HepG2 (cell line): ENCODE measurements around the gene ATP5MG. TPM values are rescaled to one million over a fixed set of nuclear protein-coding genes. Genes with fewer than 3 reads are reported as not detected.

Experiments used
- ATAC-seq: fragments of 200-7000 bp; cut with Tn5 transposase; 3 replicates; pipeline ENCODE4 v1.9.1; 2020; ENCODE audit warnings: mild to moderate bottlenecking, moderate library complexity
- BruUV-seq: library from RNA; stranded (reverse); fragments of 400-500 nt; replicated peaks from 2 replicates; lab custom pipeline; 2021; lab: Mats Ljungman, UMichigan
- CTCF ChIA-PET: fragments of 300-600 bp; formaldehyde crosslinking; extraction: SDS; loops from one replicate; lab custom pipeline; 2021; ENCODE audit warnings: low total read pairs, inconsistent platforms, low intra/inter-chr PET ratio; lab: Yijun Ruan, JAX
- POLR2A ChIA-PET: fragments of 350-600 bp; sonication (Branson Sonifier 250); formaldehyde crosslinking; loops from one replicate; lab custom pipeline; 2020; ENCODE audit warnings: antibody characterized with exemption, inconsistent platforms; lab: Yijun Ruan, JAX
- DNase-seq: peaks from one replicate; pipeline ENCODE4 v3.0.0-alpha.2; 2015; ENCODE audit warnings: low spot score
- FAIRE-seq: peaks from 3 replicates; lab custom pipeline; 2011; peaks lifted over from hg19 to GRCh38; lab: Jason Lieb, UNC
- H2AFZ ChIP-seq: one replicate; pipeline ENCODE4 v1.6.1; 2011; ENCODE audit warnings: low read length, inconsistent platforms
- H3K27ac ChIP-seq: fragments of 300-600 bp; 3 replicates; pipeline ENCODE4 v1.8.0; 2011; ENCODE audit warnings: mixed run types, mild to moderate bottlenecking, mixed read lengths, low read length, inconsistent platforms; ENCODE audit not compliant: insufficient read depth; ENCODE audit errors: extremely low read length
- H3K27me3 ChIP-seq, 2 experiments: fragments of 200-600 bp in 1 of 2; 2 replicates in 1 of 2; 3 replicates in 1 of 2; pipeline versions ENCODE4 v1.6.0 to v1.8.0; 2011; ENCODE audit warnings: low read length in 2 of 2, mild to moderate bottlenecking in 2 of 2, moderate library complexity in 2 of 2, inconsistent platforms in 1 of 2; ENCODE audit not compliant: insufficient read depth in 2 of 2, control insufficient read depth in 1 of 2
- H3K36me3 ChIP-seq, 2 experiments: fragments of 200-600 bp in 1 of 2; replicated peaks in 1 of 2; 2 replicates in 1 of 2; 3 replicates in 1 of 2; pipeline versions ENCODE4 v1.5.1 to v1.8.0; 2011; ENCODE audit warnings: low read length in 2 of 2, inconsistent platforms in 1 of 2; ENCODE audit not compliant: insufficient read depth in 2 of 2, control insufficient read depth in 1 of 2
- H3K4me1 ChIP-seq: 2 replicates; pipeline ENCODE4 v1.5.1; 2012; ENCODE audit warnings: low read length, inconsistent platforms; ENCODE audit not compliant: insufficient read depth
- H3K4me2 ChIP-seq: 2 replicates; pipeline ENCODE4 v1.6.0; 2011; ENCODE audit warnings: low read depth, low read length, inconsistent platforms
- H3K4me3 ChIP-seq, 3 experiments: fragments of 200-600 bp in 1 of 3; sonication (generic), shearing (Covaris generic) in 1 of 3; replicated peaks in 1 of 3; 2 replicates each; pipeline ENCODE4 v1.5.1; 2011 to 2016; ENCODE audit warnings: low read length in 3 of 3, inconsistent platforms in 2 of 3, low read depth in 2 of 3, mild to moderate bottlenecking in 2 of 3, control low read depth in 1 of 3, mixed read lengths in 1 of 3; ENCODE audit not compliant: insufficient read depth in 1 of 3
- H3K79me2 ChIP-seq: one replicate; pipeline ENCODE4 v1.6.1; 2011; ENCODE audit warnings: low read length, inconsistent platforms; ENCODE audit not compliant: insufficient read depth
- H3K9ac ChIP-seq: 2 replicates; pipeline ENCODE4 v1.6.0; 2011; ENCODE audit warnings: mild to moderate bottlenecking, low read depth, low read length, inconsistent platforms; ENCODE audit not compliant: insufficient read depth
- H3K9me3 ChIP-seq: 2 replicates; pipeline ENCODE4 v1.5.1; 2012; ENCODE audit warnings: mild to moderate bottlenecking, low read length
- H4K20me1 ChIP-seq: 2 replicates; pipeline ENCODE4 v1.6.0; 2011; ENCODE audit warnings: inconsistent platforms, mild to moderate bottlenecking, low read length, moderate library complexity; ENCODE audit not compliant: insufficient read depth
- MAFK ChIP-seq, 2 experiments: IDR thresholded peaks in 1 of 2; conservative IDR thresholded peaks in 1 of 2; 2 replicates each; pipeline ENCODE4 v1.6.1; 2011; ENCODE audit warnings: improper control_type of control experiment in 2 of 2, low read length in 2 of 2
- NRL ChIP-seq: sonication (generic); formaldehyde crosslinking; IDR thresholded peaks from 2 replicates; pipeline ENCODE4 v1.5.0; 2020; ENCODE audit warnings: missing genetic modification reagents, mild to moderate bottlenecking, moderate library complexity, borderline replicate concordance
- PAWR ChIP-seq: sonication (generic); formaldehyde crosslinking; IDR thresholded peaks from 2 replicates; pipeline ENCODE4 v1.4.0; 2020; ENCODE audit warnings: missing genetic modification reagents, mild to moderate bottlenecking, borderline replicate concordance
- POLR2G ChIP-seq: fragments of 200-400 bp; formaldehyde crosslinking; IDR thresholded peaks from 2 replicates; pipeline ENCODE4 v1.6.1; 2018; ENCODE audit warnings: mild to moderate bottlenecking, low read depth, low read length, moderate library complexity
- STAT5B ChIP-seq: sonication (generic); formaldehyde crosslinking; IDR thresholded peaks from 2 replicates; pipeline ENCODE4 v1.4.0; 2020; ENCODE audit warnings: missing genetic modification reagents
- TBX3 ChIP-seq: fragments of 450-650 bp; IDR thresholded peaks from 2 replicates; pipeline ENCODE4 v1.6.1; 2017; ENCODE audit warnings: antibody characterized with exemption, mild to moderate bottlenecking, inconsistent platforms, borderline replicate concordance
- TCF12 ChIP-seq, 2 experiments: fragments of 450-650 bp in 1 of 2; sonication (generic) in 1 of 2; formaldehyde crosslinking in 1 of 2; IDR thresholded peaks; 2 replicates each; pipeline versions ENCODE4 v1.6.1 to v1.8.0; 2017 to 2022; ENCODE audit warnings: antibody characterized with exemption in 1 of 2, mild to moderate bottlenecking in 1 of 2, missing genetic modification reagents in 1 of 2, moderate library complexity in 1 of 2
- ZNF225 ChIP-seq: sonication (generic); formaldehyde crosslinking; IDR thresholded peaks from 2 replicates; pipeline ENCODE4 v1.4.0; 2020; ENCODE audit warnings: mild to moderate bottlenecking, missing genetic modification reagents
- ZSCAN20 ChIP-seq: sonication (generic); formaldehyde crosslinking; IDR thresholded peaks from 2 replicates; pipeline ENCODE4 v1.4.0; 2020; ENCODE audit warnings: missing genetic modification reagents, mild to moderate bottlenecking, borderline replicate concordance
- WGBS: methylation state at CpG from one replicate; pipeline ENCODE4 v1.1.6; 2017; ENCODE audit warnings: low lambda C conversion rate; 5-methylcytosine and 5-hydroxymethylcytosine counted together
- in situ Hi-C: cut with HindIII; loops from 2 replicates; pipeline ENCODE4 v1.10.0; 2017; ENCODE audit warnings: low pct_unique_long_range_greater_than_20kb; ENCODE audit not compliant: extremely low pct_ligation_motif_present
- intact Hi-C: fragments of 100-400 bp; cut with micrococcal nuclease; formaldehyde crosslinking; loops from one replicate; pipeline ENCODE4 v1.10.0; 2022; ENCODE audit not compliant: unreplicated experiment
- polyA plus RNA-seq, 8 experiments: library from polyadenylated mRNA; depleted of rRNA in 3 of 8; stranded (reverse) in 7 of 8; unstranded in 1 of 8; fragments of >200 nt; fragmentation: Illumina TruSeq in 4 of 8; extraction: Trizol in 4 of 8; gene quantifications; 2 replicates each; pipeline versions ENCODE4 v1.2.1 to v1.2.3, GENCODE V29; 2011 to 2016; ENCODE audit warnings: low read depth in 4 of 8, missing spikeins in 1 of 8, mixed read lengths in 1 of 8; ENCODE audit not compliant: insufficient read depth in 1 of 8
- total RNA-seq, 5 experiments: library from RNA; depleted of rRNA; stranded (reverse); fragments of >200 nt; fragmentation: Illumina TruSeq; extraction: Trizol; gene quantifications; 2 replicates each; pipeline ENCODE4 v1.2.3, GENCODE V29; 2016; ENCODE audit warnings: low read depth in 1 of 5
- TF ChIP-seq, protein P1 (sequence below): sonication (generic); formaldehyde crosslinking; IDR thresholded peaks from 2 replicates; pipeline ENCODE4 v1.4.0; 2020; ENCODE audit warnings: mild to moderate bottlenecking, missing genetic modification reagents

ATP5MG gene
- total and polyA plus RNA-seq, 2 of the 13 experiments (the other 11 are each of a cell fraction or from before 2014, with no cell fraction given), result 260 to 320 TPM

DNA sequence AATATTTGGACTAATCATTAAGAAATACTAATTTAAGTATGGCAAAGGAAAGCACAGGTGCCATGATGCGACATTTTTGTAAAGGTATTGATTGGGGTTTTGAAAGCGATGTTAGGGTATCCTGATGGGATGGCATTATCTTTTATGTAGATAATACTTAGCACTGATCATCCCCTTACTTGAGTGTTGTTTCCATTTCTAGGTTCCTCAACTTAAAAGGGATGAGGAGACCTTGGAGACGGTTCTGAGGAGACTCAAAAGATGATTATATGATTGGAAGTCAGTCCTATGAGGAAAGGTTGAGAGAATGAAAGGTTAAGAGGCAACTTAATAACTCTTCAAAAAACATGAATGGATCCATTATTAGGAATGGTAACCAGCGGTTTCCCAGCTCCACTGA is 46.0 kb downstream of the ATP5MG start:
- TF ChIP-seq ZSCAN20 (CRISPR knock-in tag), result no peak
- TF ChIP-seq POLR2G, result no peak
- no peak for TF ChIP-seq ZNF225
- TF ChIP-seq, all 625 proteins: peak for 0
- CTCF ChIA-PET, result no interaction called here
- Histone ChIP-seq H3K4me1 (peaks cover 16% of the 10 kb centered on the region), H3K9ac (no peak overlapping the region), H3K27ac (no peak overlapping the region), H3K9me3 (no peaks in the 10 kb centered on the region), H3K36me3 (peaks cover 3 to 21% of the 10 kb centered on the region in 2 experiments; a peak in 4 of 5 replicates), H4K20me1 (peaks cover 19% of the 10 kb centered on the region), H3K4me2 (no peak overlapping the region), H2AFZ (no peak overlapping the region), H3K4me3 (no peak overlapping the region), H3K79me2 (peaks cover 73% of the 10 kb centered on the region), H3K27me3 (no peaks in the 10 kb centered on the region)
- BruUV-seq, result no TSS peak
- FAIRE-seq (no peak), DNase-seq (no peak), ATAC-seq (no peak)
- WGBS, result 93% methylated on average over 4 of the region's 4 CpGs
- in situ Hi-C loops, result no loop called here
- POLR2A ChIA-PET, result interaction anchor here (0.7 to 1.3 kb wide), 2 partner anchors 11 to 13 kb away, joined by 3 to 4 read pairs; partner anchors contain the start of gene KMT2A
- intact Hi-C loops, result no loop called here

GRCh38 chr11:118448294-118448693 is 46.9 kb downstream of the ATP5MG start:
- Histone ChIP-seq H3K79me2 (peaks cover 69% of the 10 kb centered on the region), H3K9me3 (no peaks in the 10 kb centered on the region), H3K27me3 (no peaks in the 10 kb centered on the region), H3K4me2 (no peak overlapping the region), H3K4me3 (no peak overlapping the region), H3K4me1 (peaks cover 16% of the 10 kb centered on the region), H3K9ac (no peak overlapping the region), H3K36me3 (peaks cover 3 to 21% of the 10 kb centered on the region in 2 experiments; a peak in 4 of 5 replicates), H3K27ac (no peak overlapping the region), H4K20me1 (peaks cover 14% of the 10 kb centered on the region), H2AFZ (no peak overlapping the region)
- intact Hi-C loops (no loop called here), in situ Hi-C loops (no loop called here)
- no TSS peak for BruUV-seq
- ATAC-seq (no peak), DNase-seq (no peak), FAIRE-seq (no peak)
- CTCF ChIA-PET, result no interaction called here
- POLR2A ChIA-PET, result interaction anchor here (1.3 kb wide), 1 partner anchor 12 kb away, joined by 4 read pairs; the partner anchor contains the start of gene KMT2A
- TF ChIP-seq NRL (CRISPR knock-in tag) (no peak), PAWR (CRISPR knock-in tag) (no peak), TBX3 (no peak), TCF12 (IDR thresholded peaks at IDR 0.05) (no peak), TCF12 (CRISPR knock-in tag; IDR thresholded peaks at IDR 0.05) (no peak), STAT5B (CRISPR knock-in tag) (no peak), MAFK (conservative IDR thresholded peaks at IDR 0.05 in 1 of 2, IDR thresholded peaks at IDR 0.05 in 1 of 2; ENCODE audit: low read length in 2 of 2) (no peak)
- TF ChIP-seq, protein P1, sequence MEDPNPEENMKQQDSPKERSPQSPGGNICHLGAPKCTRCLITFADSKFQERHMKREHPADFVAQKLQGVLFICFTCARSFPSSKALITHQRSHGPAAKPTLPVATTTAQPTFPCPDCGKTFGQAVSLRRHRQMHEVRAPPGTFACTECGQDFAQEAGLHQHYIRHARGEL (CRISPR knock-in tag), result no peak
